ENCODE measurements around the gene SDHB. TPM values are rescaled to one million over a fixed set of nuclear protein-coding genes. Genes with fewer than 3 reads are reported as not detected.

The SDHB gene
- total and polyA plus RNA-seq, 9 of the 15 experiments (the other 6 are each of a cell fraction or from before 2014, with no cell fraction given) = 207 to 554 (median 365) TPM

DNA sequence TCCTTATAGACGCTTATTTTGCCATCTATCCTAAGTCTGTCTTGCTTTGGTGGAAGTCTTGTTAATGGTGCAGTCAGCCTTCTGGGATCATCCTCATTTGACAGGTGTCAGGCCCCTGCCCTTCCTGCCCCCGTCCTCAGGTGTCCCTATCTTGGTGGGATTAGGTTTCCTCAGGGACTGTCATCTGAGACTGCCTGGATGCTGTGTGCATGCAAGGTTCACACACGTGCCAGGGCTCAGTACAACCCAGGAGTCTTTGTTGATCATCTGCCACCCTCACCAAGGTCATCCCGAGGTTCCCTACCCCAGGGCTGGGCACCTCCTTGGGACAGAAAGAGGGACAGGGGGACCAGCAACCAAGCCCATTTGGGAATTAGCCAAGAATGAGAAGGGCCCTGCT lies 47.4 kb upstream of the SDHB start:
- POLR2A ChIA-PET = interaction anchor here (0.6 to 0.7 kb wide), 2 partner anchors 23 to 121 kb away, joined by 3 read pairs; partner anchors contain the start of gene MFAP2
- no peak for TF ChIP-seq ZSCAN29 (IDR thresholded peaks at IDR 0.05)
- TF ChIP-seq EHMT2 (IDR thresholded peaks at IDR 0.05) = no peak
- no peak for TF ChIP-seq SMAD2 (IDR thresholded peaks at IDR 0.05; ENCODE audit: low read depth, low read length)
- TF ChIP-seq SLC30A9 (CRISPR knock-in tag; IDR thresholded peaks at IDR 0.05) = no peak
- H3K36me3 ChIP-seq (ENCODE audit: control insufficient read depth, insufficient read depth, low read length) = no peaks in the 10 kb centered on the region
- no peaks in the 10 kb centered on the region; a peak in 2 of 5 replicates for H3K4me1 ChIP-seq (replicated peaks in 1 of 2; ENCODE audit: control insufficient read depth in 2 of 2, insufficient read depth in 2 of 2, low read length in 2 of 2)
- no peak overlapping the region for H3K9ac ChIP-seq (ENCODE audit: insufficient read depth in 1 of 2, low read depth in 2 of 2, low read length in 2 of 2)
- H3K9me1 ChIP-seq (ENCODE audit: control insufficient read depth, insufficient read depth, low read length) = no peaks in the 10 kb centered on the region
- BruUV-seq (replicated peaks) = no TSS peak
- no peaks in the 10 kb centered on the region for H3K9me3 ChIP-seq (replicated peaks; ENCODE audit: control insufficient read depth, insufficient read depth, low read depth, low read length)
- no peaks in the 10 kb centered on the region for H3K79me2 ChIP-seq (ENCODE audit: control insufficient read depth, insufficient read depth, low read length)
- ATAC-seq (no peak), DNase-seq (ENCODE audit: extremely low read depth in 1 of 4, low spot score in 3 of 4) (no peak), FAIRE-seq (no peak)
- WGBS (ENCODE audit: insufficient coverage, low coverage, missing lambda C conversion rate) = 5% methylated on average over 4 of the region's 4 CpGs
- CTCF ChIA-PET (ENCODE audit: low intra/inter-chr PET ratio) = no interaction called here
- no peak overlapping the region for H3K4me3 ChIP-seq
- no peak overlapping the region for H3K4me2 ChIP-seq (ENCODE audit: insufficient read depth, low read length)
- H3K27ac ChIP-seq (ENCODE audit: extremely low read depth, low read depth, low read length) = no peak overlapping the region
- in situ Hi-C loops (cut with MboI) = no loop called here
- intact Hi-C loops (cut with micrococcal nuclease) = no loop called here
- H4K20me1 ChIP-seq (replicated peaks; ENCODE audit: control insufficient read depth, insufficient read depth, low read length) = peaks cover 8% of the 10 kb centered on the region; the same call in 1 of the 2 replicates
- H3K27me3 ChIP-seq (ENCODE audit: control insufficient read depth in 2 of 2, insufficient read depth in 2 of 2, low read length in 2 of 2) = peaks cover 53 to 76% of the 10 kb centered on the region in 2 experiments
- no peak overlapping the region for H2AFZ ChIP-seq (ENCODE audit: low read depth, low read length)

DNA sequence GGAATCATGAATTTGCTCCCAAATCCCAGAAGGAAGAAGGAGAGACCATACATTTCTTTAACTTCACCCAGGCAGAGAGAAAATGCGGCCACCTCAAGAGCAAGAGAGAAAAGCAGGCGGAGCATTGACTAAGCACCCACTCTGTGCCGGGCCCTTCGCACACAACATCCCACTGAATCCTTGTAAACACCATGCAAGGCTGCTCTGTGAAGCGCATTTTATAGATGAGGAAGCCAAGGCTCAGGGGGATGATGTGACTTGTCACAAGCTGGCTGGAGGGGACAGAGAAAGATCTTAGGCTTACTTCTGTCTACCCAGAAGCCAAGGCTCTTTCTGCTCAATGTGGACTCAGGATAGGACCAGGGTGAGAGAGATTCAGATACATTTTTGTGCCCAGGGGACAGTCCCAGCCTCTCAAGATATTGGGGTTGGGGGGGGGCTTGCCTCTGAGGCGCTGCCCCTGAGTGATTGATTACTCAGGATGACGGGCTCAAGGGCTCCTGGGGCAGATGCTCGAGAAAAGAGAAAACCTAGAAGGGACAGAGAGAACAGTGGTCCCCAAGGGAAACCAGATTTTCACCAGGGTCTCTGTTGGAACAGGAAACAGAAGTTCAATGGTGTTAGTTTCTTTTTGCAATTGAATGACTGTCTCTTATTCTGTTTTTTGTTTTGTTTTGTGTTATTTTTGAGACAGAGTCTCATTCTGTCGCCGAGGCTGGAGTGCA lies 45.9 kb upstream of the SDHB start:
- H2AFZ ChIP-seq (ENCODE audit: low read depth, low read length) = no peak overlapping the region
- ATAC-seq = no peak
- CTCF ChIA-PET (ENCODE audit: low intra/inter-chr PET ratio) = no interaction called here
- peaks cover 54 to 73% of the 10 kb centered on the region in 2 experiments for H3K27me3 ChIP-seq (ENCODE audit: control insufficient read depth in 2 of 2, insufficient read depth in 2 of 2, low read length in 2 of 2)
- H3K27ac ChIP-seq (ENCODE audit: extremely low read depth, low read depth, low read length) = no peak overlapping the region
- peaks cover 8% of the 10 kb centered on the region; the same call in 1 of the 2 replicates for H4K20me1 ChIP-seq (replicated peaks; ENCODE audit: control insufficient read depth, insufficient read depth, low read length)
- H3K79me2 ChIP-seq (ENCODE audit: control insufficient read depth, insufficient read depth, low read length) = no peaks in the 10 kb centered on the region
- no TSS peak for BruUV-seq (replicated peaks)
- intact Hi-C loops (cut with micrococcal nuclease) (no loop called here), in situ Hi-C loops (cut with MboI) (no loop called here)
- no peak for DNase-seq (ENCODE audit: extremely low read depth in 1 of 4, low spot score in 3 of 4)
- 2% methylated on average over 10 of the region's 10 CpGs for WGBS (ENCODE audit: insufficient coverage, low coverage, missing lambda C conversion rate)
- no peaks in the 10 kb centered on the region for H3K36me3 ChIP-seq (ENCODE audit: control insufficient read depth, insufficient read depth, low read length)
- H3K4me2 ChIP-seq (ENCODE audit: insufficient read depth, low read length) = no peak overlapping the region
- H3K4me1 ChIP-seq (replicated peaks in 1 of 2; ENCODE audit: control insufficient read depth in 2 of 2, insufficient read depth in 2 of 2, low read length in 2 of 2) = no peaks in the 10 kb centered on the region; a peak in 2 of 5 replicates
- H3K9me3 ChIP-seq (replicated peaks; ENCODE audit: control insufficient read depth, insufficient read depth, low read depth, low read length) = no peaks in the 10 kb centered on the region
- no peak overlapping the region for H3K4me3 ChIP-seq
- no peak for FAIRE-seq
- no peaks in the 10 kb centered on the region for H3K9me1 ChIP-seq (ENCODE audit: control insufficient read depth, insufficient read depth, low read length)
- TF ChIP-seq FOS (IDR thresholded peaks at IDR 0.05; ENCODE audit: extremely low read depth, insufficient read length) = no peak
- peak; percentile 4 for TF ChIP-seq MEIS2 (IDR thresholded peaks at IDR 0.05; ENCODE audit: partially characterized antibody)
- TF ChIP-seq CBX2 (IDR thresholded peaks at IDR 0.05; ENCODE audit: insufficient read depth, low read length, poor library complexity, severe bottlenecking) = no peak
- TF ChIP-seq SRSF9 (IDR thresholded peaks at IDR 0.05; ENCODE audit: borderline replicate concordance, low read depth, low read length) = no peak
- TF ChIP-seq EHMT2 (IDR thresholded peaks at IDR 0.05) = no peak
- no peak for TF ChIP-seq ZNF583 (CRISPR knock-in tag; IDR thresholded peaks at IDR 0.05)
- POLR2A ChIA-PET = interaction anchor here (0.6 to 0.7 kb wide), 2 partner anchors 19 to 30 kb away, joined by 3 to 4 read pairs; no protein-coding TSS in a partner anchor
- no peak overlapping the region for H3K9ac ChIP-seq (ENCODE audit: insufficient read depth in 1 of 2, low read depth in 2 of 2, low read length in 2 of 2)
